GM18511 (cell line): Measurements from ENCODE around the gene MEGF11.
A peak's percentile ranks its signal among the peaks of the same experiment; 100 is the strongest.
"Not testable (repeated sequence)": the region's sequence is repeated elsewhere in the genome, so short reads cannot be mapped to it uniquely, and the experiment has no call there.

Source experiments
- ATAC-seq: cut with Tn5 transposase; IDR thresholded peaks from one replicate; pipeline ENCODE4 v1.9.1; 2021; ENCODE audit warnings: mild to moderate bottlenecking, moderate library complexity; ENCODE audit not compliant: unreplicated experiment

MEGF11 gene

DNA sequence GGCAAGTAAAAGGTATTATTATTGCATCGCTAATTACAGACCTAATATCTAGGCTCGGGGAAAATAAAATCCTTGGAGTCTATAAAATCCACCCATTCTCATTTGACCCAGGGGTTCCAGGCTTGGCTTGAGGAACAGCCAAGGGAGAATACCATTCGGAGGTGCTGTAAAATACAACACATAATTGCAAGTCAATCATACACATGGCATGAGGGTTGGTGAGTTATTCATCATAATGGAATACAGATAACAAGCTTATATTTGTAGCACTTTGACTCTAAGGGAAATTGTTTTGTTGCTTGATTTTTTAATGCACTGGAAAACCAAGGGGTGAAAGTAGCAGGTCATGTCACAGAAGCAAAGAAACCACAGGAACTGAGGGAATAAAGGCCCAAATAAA is 23.0 kb upstream of the MEGF11 start:
- no peak for ATAC-seq

DNA sequence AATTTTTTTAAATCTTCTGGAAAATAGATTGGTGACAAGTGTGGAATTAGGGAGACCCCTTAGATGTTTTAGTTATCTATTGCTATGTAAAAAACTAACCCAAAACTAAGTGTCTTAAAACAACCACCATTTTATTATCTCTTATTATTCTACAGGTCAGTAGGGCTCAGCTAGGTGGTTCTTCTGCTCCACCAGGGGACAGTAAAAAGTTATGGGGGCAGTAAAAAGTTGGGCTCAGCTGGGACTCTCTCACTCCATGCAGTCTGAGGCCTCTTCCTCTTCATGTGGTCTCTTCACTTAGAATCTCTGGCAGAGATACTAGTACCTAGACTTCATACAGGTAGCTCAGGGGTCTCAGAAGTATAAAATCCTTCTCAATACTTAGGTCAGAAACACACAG is 21.8 kb upstream of the MEGF11 start:
- no peak for ATAC-seq

DNA sequence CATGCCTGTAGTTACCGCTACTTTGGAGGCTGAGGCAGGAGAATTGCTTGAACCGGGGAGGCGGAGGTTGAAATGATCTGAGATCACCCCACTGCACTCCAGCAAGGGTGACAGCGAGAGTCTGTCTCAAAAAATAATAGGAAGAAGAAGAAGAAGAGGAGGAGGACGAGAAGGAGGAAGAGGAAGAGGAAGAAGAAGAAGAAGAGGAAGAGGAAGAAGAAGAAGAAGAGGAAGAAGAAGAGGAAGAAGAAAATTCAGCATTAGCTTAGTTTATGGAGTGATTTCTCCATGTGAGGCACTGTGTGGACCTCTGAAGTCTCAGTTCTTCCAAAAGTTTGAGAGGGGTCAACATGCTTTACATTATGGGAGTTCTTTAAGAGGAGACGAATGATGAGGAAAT is 17.4 kb upstream of the MEGF11 start:
- ATAC-seq = no peak

DNA sequence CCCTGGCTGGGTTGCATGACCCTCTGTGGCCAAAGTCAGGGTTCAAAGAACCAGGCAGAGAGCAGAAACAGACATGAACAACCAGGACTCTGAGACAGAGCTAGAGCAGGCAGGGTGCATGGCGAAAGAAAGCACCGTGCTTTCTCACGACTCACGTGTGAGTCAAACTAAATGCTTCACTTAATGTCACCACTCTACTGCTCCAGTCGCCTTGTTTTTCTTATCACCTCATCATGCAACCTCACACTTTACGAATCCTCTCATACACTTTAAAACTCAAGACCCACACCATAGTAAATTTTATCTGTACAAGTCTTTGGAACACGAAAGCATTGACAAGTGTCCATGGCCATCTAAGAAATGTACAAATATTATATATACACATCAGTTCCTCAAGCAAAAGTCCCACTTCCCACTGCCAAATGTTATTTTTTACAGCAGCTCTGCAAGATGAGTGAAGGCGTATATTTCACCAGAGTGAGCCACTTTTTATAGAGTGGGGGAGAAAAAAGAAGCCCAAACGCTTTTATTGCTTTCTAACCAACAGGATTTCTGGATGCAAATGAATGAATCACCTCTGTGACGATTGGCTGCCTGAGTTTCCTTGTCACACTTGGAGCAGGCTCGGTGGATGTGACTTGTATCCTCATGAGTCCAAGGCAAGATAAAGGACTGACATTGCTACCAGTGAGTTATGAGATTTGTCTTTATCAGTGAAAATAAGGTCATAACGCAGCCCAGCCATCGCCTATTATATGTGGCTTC is 16.0 kb upstream of the MEGF11 start:
- no peak for ATAC-seq

DNA sequence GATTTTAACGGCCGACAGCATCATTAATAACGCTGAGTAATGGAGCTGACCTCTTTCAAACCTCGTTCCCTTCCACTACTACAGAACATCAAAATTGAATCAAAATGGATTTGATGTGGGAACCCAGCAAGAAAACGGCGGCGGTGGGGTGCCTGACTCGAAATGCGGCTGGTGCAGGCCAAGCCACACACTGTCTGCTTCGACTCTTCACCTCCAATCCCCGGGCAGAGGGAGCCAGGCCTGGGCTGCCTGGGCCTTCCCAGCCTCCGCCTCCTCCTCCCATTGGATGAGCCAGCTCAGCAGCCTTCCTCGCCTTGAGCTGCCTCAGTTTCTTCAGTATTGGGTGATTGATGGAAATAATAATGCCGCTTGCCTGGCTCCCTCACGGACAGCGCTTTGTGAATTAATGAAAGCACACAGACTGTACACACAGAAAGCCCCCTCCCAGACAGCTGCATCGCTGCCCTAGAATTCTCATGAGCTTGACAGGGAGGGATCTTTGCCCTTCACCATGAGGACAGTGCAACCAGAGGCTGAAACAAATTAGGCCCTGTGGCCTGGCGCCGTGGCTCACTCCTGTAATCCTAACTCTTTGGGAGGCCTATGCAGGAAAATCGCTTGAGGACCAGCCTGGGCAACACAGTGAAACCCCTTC is 11.4 kb upstream of the MEGF11 start:
- ATAC-seq = no peak

DNA sequence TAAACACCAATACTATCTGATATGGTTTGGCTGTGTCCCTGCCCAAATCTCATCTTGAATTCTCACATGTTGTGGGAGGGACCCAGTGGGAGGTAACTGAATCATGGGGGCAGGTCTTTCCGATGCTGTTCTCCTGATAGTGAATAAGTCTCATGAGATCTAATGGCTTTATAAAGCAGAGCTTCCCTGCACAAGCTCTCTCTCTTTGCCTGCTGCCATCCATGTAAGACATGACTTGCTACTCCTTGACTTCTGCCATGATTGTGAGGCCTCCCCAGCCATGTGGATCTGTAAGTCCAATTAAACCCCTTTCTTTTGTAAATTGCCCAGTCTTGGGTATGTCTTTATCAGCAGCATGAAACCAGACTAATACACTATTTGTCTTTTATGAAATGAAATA is 9.3 kb upstream of the MEGF11 start:
- not testable (repeated sequence) for ATAC-seq

DNA sequence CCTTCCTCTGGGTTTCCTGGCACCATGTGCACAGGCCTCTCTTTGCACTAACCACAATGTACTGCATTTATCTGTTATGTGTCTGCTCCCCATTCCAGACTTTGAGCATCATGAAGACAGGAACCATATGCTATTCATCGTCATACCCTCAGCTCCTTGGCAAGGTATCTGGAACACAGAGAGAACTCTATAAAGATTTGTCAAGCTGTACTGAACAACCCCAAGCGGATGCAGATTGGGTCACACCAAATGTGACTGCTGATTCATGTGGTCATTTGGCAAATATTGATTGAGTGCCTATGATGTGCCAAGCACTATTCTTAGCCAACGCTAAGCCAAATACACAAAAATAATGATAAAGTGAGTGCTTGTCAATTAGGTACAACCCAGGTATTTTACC is 7.5 kb upstream of the MEGF11 start:
- ATAC-seq = no peak

DNA sequence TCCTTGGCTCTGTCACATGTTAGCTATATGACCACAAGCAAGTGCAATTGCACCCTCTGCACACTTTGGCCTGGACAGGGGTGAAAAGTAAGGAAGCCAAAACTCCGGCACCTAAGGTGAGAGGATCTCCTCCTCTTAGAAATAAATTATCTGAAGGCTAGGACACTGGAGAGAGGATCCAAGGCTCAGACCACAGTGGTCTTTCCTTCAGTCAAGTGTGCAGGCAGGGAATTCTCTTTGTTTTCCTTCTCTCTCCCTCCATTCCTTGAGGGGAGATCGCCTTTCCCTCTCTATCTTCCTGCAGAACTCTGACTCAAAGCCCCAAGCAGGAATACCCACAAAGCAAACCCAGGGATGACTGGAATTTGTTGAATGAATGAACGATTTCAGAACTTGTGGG is 3.1 kb upstream of the MEGF11 start:
- no peak for ATAC-seq

DNA sequence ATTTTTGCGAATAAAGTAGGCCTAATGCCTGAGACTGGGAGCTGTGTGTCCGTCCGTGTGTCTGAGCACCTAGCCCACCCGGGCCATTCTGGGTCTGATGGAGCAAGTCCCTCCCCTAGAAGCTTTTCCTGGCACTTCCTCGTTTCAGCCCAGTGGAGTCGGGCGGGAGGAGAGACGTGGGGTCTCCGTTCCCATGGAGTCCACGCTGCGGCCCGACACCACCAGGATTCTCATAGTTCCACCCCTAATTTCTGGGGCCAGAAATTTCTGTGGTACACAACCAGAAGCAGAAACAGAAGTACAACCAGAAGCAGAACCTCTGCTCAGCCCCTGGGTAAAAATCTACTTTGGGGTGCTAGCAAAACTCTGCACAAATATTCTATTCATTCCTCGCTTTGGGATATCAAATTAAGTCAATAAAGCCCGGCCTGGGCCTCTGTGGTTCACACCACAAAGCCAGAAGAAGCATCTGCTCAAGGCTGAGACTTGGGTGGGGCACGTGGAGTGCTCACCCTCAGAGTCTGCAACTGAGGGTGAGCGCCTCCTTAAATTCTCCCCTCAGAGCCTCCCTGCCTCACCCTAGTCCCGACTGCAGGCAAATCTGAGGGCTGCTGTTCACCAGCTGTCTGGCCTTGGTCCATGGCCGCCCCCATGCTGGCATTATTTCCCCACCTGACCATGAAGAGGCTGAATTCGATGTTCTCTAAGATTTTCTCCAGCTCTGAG is 1.6 kb upstream of the MEGF11 start:
- ATAC-seq = no peak

DNA sequence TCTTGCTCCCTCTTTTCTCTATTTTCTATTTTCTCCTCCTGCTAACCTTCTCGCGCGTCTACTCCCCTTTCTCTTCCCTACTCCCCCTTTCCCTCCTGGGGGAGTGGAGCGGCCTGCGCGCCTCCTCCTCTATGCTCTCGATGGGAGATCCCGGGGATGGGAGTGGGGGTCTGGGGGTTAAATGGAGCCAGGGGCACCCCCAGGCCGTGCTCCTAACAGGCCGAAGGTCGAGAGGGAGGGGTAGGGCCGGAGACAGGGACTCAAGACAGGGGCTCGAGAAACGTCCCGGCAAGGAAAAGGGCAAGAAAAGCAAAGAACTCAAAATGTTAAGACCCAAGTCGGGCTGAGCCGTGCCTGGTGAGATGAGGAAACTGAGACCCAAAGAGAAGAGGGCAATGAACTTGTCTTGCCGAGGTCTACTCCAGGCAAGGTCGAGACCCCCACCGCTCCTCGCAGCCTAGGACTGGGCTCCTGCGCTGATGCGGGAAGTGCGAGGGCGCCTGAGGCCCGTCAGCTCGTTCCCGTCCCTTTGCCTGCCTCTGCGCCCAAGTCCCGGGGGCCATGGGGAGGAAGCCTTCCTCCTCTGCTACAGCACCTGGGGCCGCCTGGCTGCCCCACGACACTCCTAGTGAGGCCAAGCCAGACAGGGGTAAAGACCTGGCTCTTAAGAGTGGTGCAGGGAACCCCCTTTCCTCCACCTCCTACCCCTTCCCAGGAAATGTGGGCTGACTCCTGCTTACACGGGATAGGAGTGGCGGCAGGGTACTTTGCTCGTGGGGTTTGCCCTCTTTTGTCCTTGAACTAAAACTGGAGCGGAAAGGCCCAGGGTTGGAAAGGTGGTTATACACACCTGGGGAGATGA is 770 bp upstream of the MEGF11 start:
- no peak for ATAC-seq

DNA sequence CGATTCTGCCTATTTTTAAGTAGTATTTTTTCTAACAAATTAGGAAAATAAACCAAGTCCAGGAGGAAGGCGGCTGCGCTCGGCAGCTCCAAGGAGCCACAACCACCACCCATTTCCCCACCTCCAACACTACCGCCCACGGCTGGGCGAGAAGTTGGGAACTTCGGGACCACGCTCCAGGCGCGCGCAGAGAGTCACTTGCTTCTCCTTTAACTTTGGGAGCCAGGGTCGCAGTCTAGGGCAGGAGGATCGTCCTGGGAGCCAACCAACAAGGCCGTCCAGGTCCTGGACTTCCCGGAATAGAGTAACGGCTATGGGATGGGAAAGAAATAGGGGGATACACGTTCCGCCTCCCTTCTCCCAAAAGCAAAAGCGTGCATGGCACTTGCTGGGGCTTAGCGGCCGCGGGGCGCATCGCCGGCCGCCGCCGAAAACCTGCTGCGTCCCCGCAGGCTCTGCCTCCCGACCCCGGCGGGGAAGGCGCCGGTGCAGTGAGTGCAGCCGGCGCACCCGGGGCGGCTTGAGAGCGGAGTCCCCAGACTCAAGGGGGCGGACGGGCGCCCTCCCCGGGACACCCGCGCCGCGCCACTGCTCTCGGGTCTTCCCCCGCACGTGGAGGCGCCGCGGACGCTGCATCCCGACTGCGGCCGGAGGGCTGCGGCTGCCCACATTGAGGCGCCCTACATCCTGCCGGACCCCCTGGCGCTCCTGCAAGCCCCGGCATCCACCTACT is 699 bp downstream of the MEGF11 start:
- ATAC-seq = no peak

DNA sequence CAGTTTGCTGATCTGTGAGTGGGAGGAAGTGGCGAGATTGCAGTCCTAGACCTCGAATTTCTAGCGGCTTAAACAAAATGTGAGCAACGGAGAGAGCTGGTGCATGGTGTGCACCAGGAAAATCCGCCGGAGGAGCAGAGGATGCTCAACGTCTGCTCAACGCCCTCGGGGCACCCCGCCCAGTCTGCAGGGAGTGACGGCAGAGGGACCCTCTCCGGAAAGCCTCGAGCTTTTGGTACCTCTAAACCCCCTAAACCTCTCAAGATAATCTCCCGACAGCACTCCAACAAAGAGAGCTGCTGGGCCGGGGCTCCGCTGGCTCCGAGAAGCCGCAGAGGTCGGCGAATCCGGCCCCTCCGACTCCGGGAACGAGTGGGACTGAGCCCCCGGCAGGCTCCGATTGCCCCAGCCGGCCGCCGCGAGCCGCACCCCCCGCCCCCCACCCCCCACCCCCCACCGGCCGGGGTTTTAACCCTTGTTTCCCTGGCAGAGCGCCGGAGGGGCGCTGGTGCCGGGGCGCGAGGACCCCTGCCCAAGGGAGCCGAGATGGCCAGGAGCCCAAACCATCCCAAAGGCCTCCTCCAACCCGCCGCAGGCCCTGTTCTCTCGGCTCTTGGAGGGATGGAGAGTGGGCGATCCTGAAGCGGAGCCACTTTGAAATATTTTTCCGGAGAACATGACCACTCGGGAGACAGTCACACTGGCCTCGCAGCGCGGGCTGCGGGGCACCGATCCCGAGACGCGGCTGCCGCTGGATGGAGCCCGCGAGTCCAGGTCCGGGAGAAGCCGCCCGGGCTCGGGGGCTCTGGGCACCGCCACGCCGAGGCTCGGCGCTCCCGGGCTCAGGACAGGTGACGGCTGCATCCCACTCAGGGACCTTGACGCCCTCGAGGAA is 1.5 kb downstream of the MEGF11 start:
- peak; percentile 45 for ATAC-seq

DNA sequence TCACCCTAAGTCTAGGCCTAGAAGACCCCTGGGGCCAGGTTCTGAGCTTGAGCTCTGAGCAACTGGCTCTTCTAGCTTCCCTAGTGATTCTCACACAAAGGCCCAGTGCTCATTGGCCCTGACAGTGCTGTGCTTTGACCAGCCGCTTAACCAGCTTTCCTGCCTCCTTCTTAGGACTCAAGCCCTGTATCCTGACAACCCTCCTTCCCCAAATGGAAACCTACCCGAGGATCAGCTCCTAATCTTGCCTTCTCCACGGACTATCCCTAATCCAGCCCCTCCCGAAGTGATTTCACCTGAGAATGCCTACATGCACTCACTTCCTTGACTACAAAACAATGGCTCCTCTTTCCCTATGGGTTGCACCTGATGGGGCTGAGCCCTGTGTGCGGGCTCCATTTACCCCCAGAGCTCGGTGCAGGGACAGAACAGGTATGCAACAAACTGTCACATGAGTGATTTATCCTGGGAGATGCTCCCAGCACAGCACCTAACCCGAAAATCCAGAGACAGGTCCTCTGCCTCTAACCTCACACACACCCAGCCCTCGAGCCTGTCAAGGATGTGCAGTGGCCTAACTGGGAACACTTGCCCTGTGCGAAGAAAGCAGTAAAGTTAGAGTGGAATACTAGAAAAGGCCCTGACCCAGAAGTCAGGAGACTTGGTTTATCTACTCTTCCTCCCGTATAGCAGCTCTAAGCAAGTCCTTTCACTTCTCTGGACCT is 2.3 kb downstream of the MEGF11 start:
- ATAC-seq = no peak

DNA sequence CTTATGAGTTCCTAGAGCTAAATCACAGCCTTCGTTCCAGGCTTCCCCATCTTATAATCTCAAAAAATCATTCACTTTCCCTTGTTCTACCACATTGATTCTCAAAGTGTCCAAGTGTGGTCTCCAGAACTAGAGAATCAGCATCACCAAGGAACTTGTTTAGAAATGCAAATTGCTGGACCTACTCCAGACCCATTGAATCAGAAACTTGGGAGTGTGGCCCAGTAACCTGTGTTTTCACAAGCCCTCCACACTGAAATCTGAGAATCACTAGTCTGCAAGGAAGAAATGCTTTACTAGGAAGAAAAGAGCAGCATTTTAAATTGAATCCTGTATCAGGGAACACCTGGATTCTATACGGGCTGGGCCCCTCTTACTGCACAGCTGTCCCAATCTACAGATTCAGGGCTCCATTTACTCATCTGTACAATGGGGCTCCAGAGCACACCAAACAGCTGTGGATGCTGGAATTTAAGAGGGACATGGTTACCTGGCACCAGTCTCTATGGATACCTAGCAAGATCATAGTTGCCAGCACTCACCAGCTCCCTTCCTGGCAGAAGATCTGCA is 3.9 kb downstream of the MEGF11 start:
- no peak for ATAC-seq

DNA sequence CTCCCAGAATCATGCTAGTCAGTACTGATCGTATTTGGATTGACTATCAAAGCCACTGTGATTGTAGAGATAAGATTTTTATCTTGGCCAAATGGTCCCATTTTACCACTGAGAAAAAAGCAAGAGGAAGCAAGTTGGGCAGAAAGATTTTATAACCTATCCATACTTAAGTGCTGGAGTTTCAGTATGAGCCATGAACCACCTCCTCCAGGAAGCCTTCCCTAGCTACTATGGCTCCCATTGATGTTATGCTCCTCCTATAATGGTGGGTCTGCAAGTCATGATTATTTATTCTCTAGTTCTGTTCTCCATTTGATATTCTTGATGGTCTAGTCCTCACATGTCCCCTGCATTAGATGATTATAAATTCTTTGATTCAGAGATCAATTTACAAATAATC is 6.6 kb downstream of the MEGF11 start:
- ATAC-seq = no peak

DNA sequence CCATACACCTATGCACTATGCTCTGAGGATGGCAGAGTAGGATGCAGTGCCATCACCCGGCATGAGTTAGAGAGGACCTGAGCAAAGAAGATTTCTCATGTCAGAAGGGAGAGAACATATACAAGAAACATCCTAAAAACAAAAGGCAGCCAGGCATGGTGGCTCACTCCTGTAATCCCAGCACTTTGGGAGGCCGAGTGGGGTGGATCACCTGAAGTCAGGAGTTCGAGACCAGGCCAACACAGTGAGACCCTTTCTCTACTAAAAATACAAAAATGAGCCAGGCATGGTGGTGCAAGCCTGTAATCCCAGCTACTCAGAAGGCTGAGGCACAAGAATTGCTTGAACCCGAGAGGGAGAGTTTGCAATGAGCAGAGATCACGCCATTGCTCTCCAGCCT is 7.7 kb downstream of the MEGF11 start:
- not testable (repeated sequence) for ATAC-seq

DNA sequence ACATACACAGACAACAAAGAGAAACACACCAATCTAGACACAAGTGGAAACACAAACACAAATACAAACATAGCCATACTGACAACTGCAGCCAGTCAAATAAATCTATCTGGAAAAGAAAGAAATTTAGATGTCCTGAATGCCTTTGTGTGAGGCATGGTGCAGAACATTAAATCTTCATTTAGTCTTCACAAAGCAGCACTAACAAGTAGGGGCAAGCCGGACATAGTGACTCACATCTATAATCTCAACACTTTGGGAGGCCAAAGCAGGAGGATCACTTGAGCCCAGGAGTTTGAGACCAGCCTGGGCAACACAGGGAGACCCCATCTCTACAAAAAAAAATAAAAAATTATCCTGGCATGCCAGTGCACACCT is 11.7 kb downstream of the MEGF11 start:
- no peak for ATAC-seq

DNA sequence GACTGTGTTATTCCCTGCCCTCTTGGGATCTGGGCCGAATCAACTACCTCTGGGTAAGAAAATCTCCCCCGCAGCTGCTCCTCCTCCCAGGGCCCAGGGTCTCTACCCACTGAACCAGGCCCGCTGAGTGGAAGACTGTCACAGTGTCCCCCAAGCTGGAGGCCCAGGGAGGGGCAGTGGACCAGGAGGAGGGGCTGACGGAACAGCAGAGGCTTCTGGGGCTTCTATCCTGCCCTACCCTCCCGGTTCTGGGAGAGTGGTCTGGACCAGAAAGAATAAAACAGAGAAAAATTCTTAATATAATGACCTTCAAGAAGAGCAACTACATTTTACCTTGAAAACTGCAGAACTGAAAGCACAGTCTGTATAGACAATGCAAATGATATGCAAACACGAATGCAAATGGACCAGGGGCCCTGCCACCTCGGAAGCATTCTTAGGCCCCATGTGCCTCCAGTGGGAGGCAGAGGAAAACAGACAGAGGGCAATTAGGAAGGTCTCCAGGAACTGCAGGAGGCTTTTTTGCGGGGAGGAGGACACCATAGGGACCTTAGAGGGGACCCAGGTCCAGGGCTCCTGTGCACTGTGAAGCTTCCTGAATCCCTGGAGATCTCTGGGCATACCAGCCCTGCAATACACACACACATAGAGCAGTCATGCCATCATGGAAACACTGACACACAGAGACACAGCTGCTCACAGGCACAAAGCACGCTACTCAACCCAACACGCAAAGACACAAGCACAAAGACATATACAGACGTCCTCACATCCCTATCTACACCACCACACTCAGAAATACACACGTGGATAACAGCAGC is 12.3 kb downstream of the MEGF11 start:
- ATAC-seq = no peak
